GM12878 (cell line): ENCODE results near the gene SWSAP1. TPM values are rescaled to one million over a fixed set of nuclear protein-coding genes. Genes with fewer than 3 reads are reported as not detected.

Experiments
- CUX1 ChIP-seq: IDR thresholded peaks from 2 replicates; pipeline ENCODE4 v1.6.1; 2012; ENCODE audit warnings: improper control_type of control experiment, low read depth, low read length; ENCODE audit not compliant: insufficient replicate concordance
- EED ChIP-seq: sonication (generic); IDR thresholded peaks from 2 replicates; pipeline ENCODE4 v1.6.1; 2016; ENCODE audit warnings: antibody characterized with exemption, low read depth
- HDGF ChIP-seq: fragments of 450-650 bp; IDR thresholded peaks from 2 replicates; pipeline ENCODE4 v1.6.1; 2016; ENCODE audit warnings: antibody characterized with exemption
- IKZF2 ChIP-seq, 2 experiments: fragments of 450-650 bp; IDR thresholded peaks; 2 replicates each; pipeline ENCODE4 v1.6.1; 2017; ENCODE audit warnings: mild to moderate bottlenecking in 2 of 2, moderate library complexity in 2 of 2
- KLF5 ChIP-seq: fragments of 450-650 bp; IDR thresholded peaks from 2 replicates; pipeline ENCODE4 v1.6.1; 2014; ENCODE audit warnings: mild to moderate bottlenecking; ENCODE audit not compliant: partially characterized antibody
- MTA2 ChIP-seq: fragments of 450-650 bp; IDR thresholded peaks from 2 replicates; pipeline ENCODE4 v1.6.1; 2016; ENCODE audit warnings: low read depth, mild to moderate bottlenecking, moderate library complexity
- MTA3 ChIP-seq: IDR thresholded peaks from 2 replicates; pipeline ENCODE4 v1.6.1; 2012; ENCODE audit warnings: low read length, inconsistent platforms, borderline replicate concordance
- MXI1 ChIP-seq: fragments of 150-350 bp; IDR thresholded peaks from 2 replicates; pipeline ENCODE4 v1.6.1; 2011; ENCODE audit warnings: low read depth, mild to moderate bottlenecking, inconsistent platforms, low read length, improper control_type of control experiment
- NFIC ChIP-seq: IDR thresholded peaks from 2 replicates; pipeline ENCODE4 v1.6.1; 2012; ENCODE audit warnings: low read depth, mild to moderate bottlenecking, inconsistent platforms, low read length, moderate library complexity
- NFYA ChIP-seq: IDR thresholded peaks from 2 replicates; pipeline ENCODE4 v1.6.1; 2011; ENCODE audit warnings: low read depth, mild to moderate bottlenecking, low read length, improper control_type of control experiment, borderline replicate concordance
- NR2F1 ChIP-seq: fragments of 450-650 bp; conservative IDR thresholded peaks from 2 replicates; pipeline ENCODE4 v1.6.1; 2017; ENCODE audit warnings: mild to moderate bottlenecking
- PAX5 ChIP-seq: IDR thresholded peaks from 2 replicates; pipeline ENCODE4 v1.6.1; 2011; ENCODE audit warnings: low read depth, low read length, borderline replicate concordance
- PML ChIP-seq: IDR thresholded peaks from 2 replicates; pipeline ENCODE4 v1.6.1; 2012; ENCODE audit warnings: low read length, inconsistent platforms
- POLR2A ChIP-seq: IDR thresholded peaks from 2 replicates; pipeline ENCODE4 v1.6.1; 2011; ENCODE audit warnings: low read depth, mild to moderate bottlenecking, low read length
- RB1 ChIP-seq: fragments of 450-650 bp; formaldehyde crosslinking; IDR thresholded peaks from 2 replicates; pipeline ENCODE4 v1.6.1; 2017; ENCODE audit warnings: mild to moderate bottlenecking, borderline replicate concordance
- RUNX3 ChIP-seq: IDR thresholded peaks from 2 replicates; pipeline ENCODE4 v1.6.1; 2012; ENCODE audit warnings: low read length, inconsistent platforms
- SIN3A ChIP-seq: IDR thresholded peaks from 2 replicates; pipeline ENCODE4 v1.6.1; 2012; ENCODE audit warnings: low read depth, low read length, improper control_type of control experiment
- SUZ12 ChIP-seq: fragments of 200-600 bp; sonication (generic); IDR thresholded peaks from one replicate; pipeline ENCODE4 v1.6.1; 2018; ENCODE audit warnings: antibody characterized with exemption, mild to moderate bottlenecking; ENCODE audit not compliant: unreplicated experiment
- USF1 ChIP-seq: IDR thresholded peaks from 2 replicates; pipeline ENCODE4 v1.6.1; 2011; ENCODE audit warnings: borderline replicate concordance, low read depth, mild to moderate bottlenecking, moderate library complexity, mixed read lengths, low read length; ENCODE audit not compliant: insufficient read depth; ENCODE audit errors: extremely low read length
- YY1 ChIP-seq: IDR thresholded peaks from 2 replicates; pipeline ENCODE4 v1.6.1; 2011; ENCODE audit warnings: low read depth, mild to moderate bottlenecking, low read length
- ZBED1 ChIP-seq: IDR thresholded peaks from 2 replicates; pipeline ENCODE4 v1.6.1; 2016; ENCODE audit warnings: borderline replicate concordance
- ZNF384 ChIP-seq: IDR thresholded peaks from 2 replicates; pipeline ENCODE4 v1.6.1; 2012; ENCODE audit warnings: low read depth, mild to moderate bottlenecking, low read length, improper control_type of control experiment, borderline replicate concordance
- ZZZ3 ChIP-seq: IDR thresholded peaks from 2 replicates; pipeline ENCODE4 v1.6.1; 2011; ENCODE audit warnings: low read depth; ENCODE audit not compliant: control insufficient read depth, insufficient read length
- polyA plus RNA-seq, 11 experiments: library from polyadenylated mRNA; depleted of rRNA in 4 of 11; unstranded in 6 of 11; stranded (reverse) in 5 of 11; fragments of >200 nt; fragmentation: Nextera tagmentation in 4 of 11; fragmentation: Illumina TruSeq in 1 of 11; extraction: Ambion mirVana in 4 of 11; extraction: Trizol in 1 of 11; gene quantifications; 1 replicate in 1 of 11; 2 replicates in 10 of 11; pipeline versions ENCODE4 v1.2.1 to v1.2.3, GENCODE V29; 2011 to 2016; ENCODE audit warnings: inconsistent platforms in 2 of 11, missing spikeins in 2 of 11, low read depth in 1 of 11
- total RNA-seq, 4 experiments: library from RNA; depleted of rRNA in 3 of 4; stranded (reverse); fragments of >200 nt in 3 of 4; fragmentation: Illumina TruSeq in 1 of 4; extraction: Trizol in 1 of 4; gene quantifications; 2 replicates each; pipeline versions ENCODE4 v1.2.1 to v1.2.3, GENCODE V29; 2013 to 2021
- TF ChIP-seq, protein P1 (sequence below): fragments of 450-650 bp; IDR thresholded peaks from 2 replicates; pipeline ENCODE4 v1.6.1; 2017; ENCODE audit warnings: antibody characterized with exemption, mild to moderate bottlenecking, moderate library complexity

The SWSAP1 gene
- total and polyA plus RNA-seq, 10 of the 15 experiments (the other 5 are each of a cell fraction or from before 2014, with no cell fraction given): 0.18 to 6.5 (median 2.4) TPM

- TF ChIP-seq KLF5 (no peak), MTA3 (no peak), NFYA (no peak), PAX5 (no peak), EED (0 out of 2 replicates have a peak, but pooled peaks have one; percentile 23), IKZF2 (IDR thresholded peaks at IDR 0.05) (no peak; a peak in 1 of 4 replicates), MTA2 (no peak), ZNF384 (no peak), PML (peak; percentile 64; the same call in 1 of the 2 replicates), SIN3A (no peak), ZBED1 (no peak), USF1 (no peak), NR2F1 (peak; percentile 84), RUNX3 (no peak), CUX1 (no peak), ZZZ3 (no peak), YY1 (peak; percentile 19; the same call in 1 of the 2 replicates), MXI1 (no peak), RB1 (no peak), POLR2A (peak; percentile 80), SUZ12 (no peak), HDGF (no peak), NFIC (no peak)
- TF ChIP-seq, protein P1, sequence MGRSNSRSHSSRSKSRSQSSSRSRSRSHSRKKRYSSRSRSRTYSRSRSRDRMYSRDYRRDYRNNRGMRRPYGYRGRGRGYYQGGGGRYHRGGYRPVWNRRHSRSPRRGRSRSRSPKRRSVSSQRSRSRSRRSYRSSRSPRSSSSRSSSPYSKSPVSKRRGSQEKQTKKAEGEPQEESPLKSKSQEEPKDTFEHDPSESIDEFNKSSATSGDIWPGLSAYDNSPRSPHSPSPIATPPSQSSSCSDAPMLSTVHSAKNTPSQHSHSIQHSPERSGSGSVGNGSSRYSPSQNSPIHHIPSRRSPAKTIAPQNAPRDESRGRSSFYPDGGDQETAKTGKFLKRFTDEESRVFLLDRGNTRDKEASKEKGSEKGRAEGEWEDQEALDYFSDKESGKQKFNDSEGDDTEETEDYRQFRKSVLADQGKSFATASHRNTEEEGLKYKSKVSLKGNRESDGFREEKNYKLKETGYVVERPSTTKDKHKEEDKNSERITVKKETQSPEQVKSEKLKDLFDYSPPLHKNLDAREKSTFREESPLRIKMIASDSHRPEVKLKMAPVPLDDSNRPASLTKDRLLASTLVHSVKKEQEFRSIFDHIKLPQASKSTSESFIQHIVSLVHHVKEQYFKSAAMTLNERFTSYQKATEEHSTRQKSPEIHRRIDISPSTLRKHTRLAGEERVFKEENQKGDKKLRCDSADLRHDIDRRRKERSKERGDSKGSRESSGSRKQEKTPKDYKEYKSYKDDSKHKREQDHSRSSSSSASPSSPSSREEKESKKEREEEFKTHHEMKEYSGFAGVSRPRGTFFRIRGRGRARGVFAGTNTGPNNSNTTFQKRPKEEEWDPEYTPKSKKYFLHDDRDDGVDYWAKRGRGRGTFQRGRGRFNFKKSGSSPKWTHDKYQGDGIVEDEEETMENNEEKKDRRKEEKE: no peak
Measured at GRCh38 chr19:11375143-11375948, 880 bp downstream of the SWSAP1 start (continued).
